ENCODE results near the gene RAP1B.

DNA sequence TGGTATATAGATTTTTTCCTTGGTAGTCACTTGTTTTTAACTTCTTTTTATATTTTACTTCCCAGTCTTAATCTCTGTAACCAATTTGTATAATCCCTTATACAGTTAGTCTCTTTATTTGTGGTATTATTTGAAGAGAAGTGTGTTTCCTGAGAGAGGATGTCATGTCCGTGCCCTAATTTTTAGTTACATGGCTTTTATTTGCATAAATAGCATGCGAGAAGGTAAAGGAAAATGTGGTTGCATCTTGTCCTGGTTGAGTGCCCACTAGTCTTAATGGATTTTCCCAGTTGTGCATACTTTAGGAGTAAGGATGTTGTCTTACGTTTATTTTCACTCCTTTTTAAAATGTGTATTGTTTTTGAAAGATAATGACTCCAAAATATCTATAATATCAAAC lies 27.5 kb downstream of the RAP1B start:
- no peak for TF ChIP-seq CTCF (IDR thresholded peaks at IDR 0.05)
- no peak for TF ChIP-seq POLR2A (IDR thresholded peaks at IDR 0.05)
